Measurements from ENCODE around the gene GON7.
"Not testable (repeated sequence)": the region's sequence is repeated elsewhere in the genome, so short reads cannot be mapped to it uniquely, and the experiment has no call there.

Gene GON7

GRCh38 chr14:93206793-93207467, at the start of gene GON7, which contains the start of gene UBR7:
Gene GON7 (minus strand): TSS chr14:93207065. CDS start chr14:93207037, 28 bp downstream.
Gene UBR7 (plus strand): TSS chr14:93207256. CDS start chr14:93207292, 36 bp downstream.
- DNase-seq (ENCODE audit: low read depth in 2 of 2) = peak; percentile 66 to 75

GRCh38 chr14:93249128-93249831, 42.4 kb upstream of the GON7 start:
- DNase-seq (ENCODE audit: low read depth in 2 of 2) = no peak

GRCh38 chr14:93246534-93246933, 39.7 kb upstream of the GON7 start:
- no peak for DNase-seq (ENCODE audit: low read depth in 2 of 2)

GRCh38 chr14:93245764-93246420, 39.0 kb upstream of the GON7 start:
- no peak for DNase-seq (ENCODE audit: low read depth in 2 of 2)

GRCh38 chr14:93240678-93241000, 33.8 kb upstream of the GON7 start:
- no peak for DNase-seq (ENCODE audit: low read depth in 2 of 2)

- no peak for DNase-seq (ENCODE audit: low read depth in 2 of 2)
Measured at GRCh38 chr14:93239869-93240677, 33.2 kb upstream of the GON7 start.

- no peak for DNase-seq (ENCODE audit: low read depth in 2 of 2)
Measured at GRCh38 chr14:93234798-93235197, 27.9 kb upstream of the GON7 start.

GRCh38 chr14:93233078-93233477, 26.2 kb upstream of the GON7 start:
- DNase-seq (ENCODE audit: low read depth in 2 of 2) = not testable (repeated sequence)

- no peak for DNase-seq (ENCODE audit: low read depth in 2 of 2)
Measured at GRCh38 chr14:93232159-93232558, 25.3 kb upstream of the GON7 start.

- DNase-seq (ENCODE audit: low read depth in 2 of 2) = no peak
Measured at GRCh38 chr14:93231129-93231979, 24.5 kb upstream of the GON7 start.

GRCh38 chr14:93230539-93230938, 23.7 kb upstream of the GON7 start:
- DNase-seq (ENCODE audit: low read depth in 2 of 2) = no peak

- DNase-seq (ENCODE audit: low read depth in 2 of 2) = no peak
Measured at GRCh38 chr14:93228550-93228949, 21.7 kb upstream of the GON7 start.

- DNase-seq (ENCODE audit: low read depth in 2 of 2) = no peak
Measured at GRCh38 chr14:93223565-93223964, 16.7 kb upstream of the GON7 start.

GRCh38 chr14:93220509-93220908, 13.6 kb upstream of the GON7 start:
- no peak for DNase-seq (ENCODE audit: low read depth in 2 of 2)

- DNase-seq (ENCODE audit: low read depth in 2 of 2) = peak in 1 of 2 donors; percentile 28
Measured at GRCh38 chr14:93219103-93219726, 12.3 kb upstream of the GON7 start.

- DNase-seq (ENCODE audit: low read depth in 2 of 2) = no peak
Measured at GRCh38 chr14:93214598-93214997, 7.7 kb upstream of the GON7 start.

GRCh38 chr14:93212432-93212831, 5.6 kb upstream of the GON7 start:
- DNase-seq (ENCODE audit: low read depth in 2 of 2) = no peak

GRCh38 chr14:93207468-93208308, 823 bp upstream of the GON7 start:
- DNase-seq (ENCODE audit: low read depth in 2 of 2) = no peak

GRCh38 chr14:93201155-93201704, 5.6 kb downstream of the GON7 start:
- DNase-seq (ENCODE audit: low read depth in 2 of 2) = no peak
